GM18873 (cell line): ENCODE data around the gene GNG10.

Experiments used
- ATAC-seq: cut with Tn5 transposase; IDR thresholded peaks from one replicate; pipeline ENCODE4 v1.9.1; 2021; ENCODE audit warnings: mild to moderate bottlenecking, moderate library complexity, moderate number of reproducible peaks; ENCODE audit not compliant: unreplicated experiment, low FRiP score

GNG10 gene

GRCh38 chr9:111715471-111715870, 54.1 kb downstream of the GNG10 start:
- ATAC-seq, result no peak

GRCh38 chr9:111719541-111719940, 58.1 kb downstream of the GNG10 start:
- ATAC-seq, result no peak
